Mucosa of gallbladder (tissue), 1 donor: ENCODE results near the gene MACROD2. TPM values are rescaled to one million over a fixed set of nuclear protein-coding genes. Genes with fewer than 3 reads are reported as not detected.
A peak's percentile ranks its signal among the peaks of the same experiment; 100 is the strongest.

Source experiments
- DNase-seq: peaks from one replicate; pipeline ENCODE4 v3.0.0-alpha.2; 2020; ENCODE audit warnings: low spot score
- total RNA-seq: library from RNA; stranded (reverse); gene quantifications from one replicate; pipeline ENCODE4 v1.2.1, GENCODE V29; 2021
- donor health status: DM: no; HTN: no; CAD: no.

MACROD2 gene
- total RNA-seq, 1 donor from 2014 or later = 7.5 TPM

DNA sequence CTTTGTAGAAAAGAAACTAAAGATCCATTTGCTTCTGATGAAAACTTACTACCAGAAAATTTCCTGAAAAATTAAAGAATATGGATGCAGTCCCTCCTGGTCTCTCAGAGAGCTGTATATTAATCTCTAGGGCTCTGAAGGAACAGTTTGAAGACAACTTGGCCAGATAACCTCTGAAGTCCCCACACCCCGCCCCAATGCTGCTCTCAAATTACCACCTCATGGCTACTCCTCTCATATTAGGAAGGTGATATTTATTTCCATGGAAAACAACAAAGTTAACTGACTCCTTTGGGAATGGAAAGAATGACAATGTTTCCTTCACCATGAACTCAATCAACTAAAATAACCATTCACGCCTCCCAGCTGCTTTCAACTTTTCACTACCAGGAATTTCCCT lies 750.5 kb downstream of the MACROD2 start:
- DNase-seq = no peak

GRCh38 chr20:14751191-14751590 lies 755.9 kb downstream of the MACROD2 start:
- DNase-seq = no peak

- DNase-seq = no peak
These were observed 762.4 kb downstream of the MACROD2 start for GRCh38 chr20:14757728-14758127.

GRCh38 chr20:14758356-14758755 lies 763.0 kb downstream of the MACROD2 start:
- no peak for DNase-seq

GRCh38 chr20:14759979-14760378 lies 764.7 kb downstream of the MACROD2 start:
- no peak for DNase-seq

DNA sequence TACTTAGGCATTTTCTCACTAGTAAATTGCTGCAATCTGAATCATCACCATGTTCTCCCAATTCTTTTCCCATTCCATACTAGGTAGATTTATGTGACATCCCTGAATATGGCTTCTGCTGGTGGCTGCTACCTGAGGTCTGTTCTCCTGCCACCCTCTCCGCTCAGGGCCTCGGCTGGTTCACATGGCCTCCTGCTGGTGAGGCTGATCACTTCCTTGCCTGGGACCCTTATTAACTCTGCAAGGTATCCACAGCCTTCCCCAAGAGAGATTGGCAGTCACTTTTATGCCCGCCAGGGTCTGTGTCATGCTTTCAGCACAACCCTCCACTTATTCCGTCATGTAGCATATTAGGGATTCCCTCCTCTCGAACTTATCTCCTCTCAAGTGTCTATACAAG lies 766.6 kb downstream of the MACROD2 start:
- no peak for DNase-seq

GRCh38 chr20:14764511-14765369 lies 769.4 kb downstream of the MACROD2 start:
- DNase-seq = peak; percentile 68

GRCh38 chr20:14765370-14765701 lies 770.0 kb downstream of the MACROD2 start:
- no peak for DNase-seq

DNA sequence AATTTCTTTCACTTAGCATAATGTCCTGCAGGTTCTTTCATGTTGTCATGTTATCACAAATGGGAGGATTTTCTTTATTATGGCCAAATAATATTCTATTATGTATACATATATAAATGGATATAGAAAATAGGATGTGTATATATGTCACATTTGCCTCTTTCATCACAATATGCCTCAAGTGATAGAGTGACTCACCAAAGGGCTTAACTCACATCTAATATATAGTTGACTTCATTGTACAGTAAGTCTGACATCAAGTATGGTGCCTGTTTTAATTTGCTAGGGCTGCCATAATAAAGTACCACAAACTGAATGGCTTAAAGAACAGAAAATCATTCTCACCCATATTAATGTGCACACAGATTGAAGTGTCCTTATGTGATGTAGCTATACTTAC lies 778.2 kb downstream of the MACROD2 start:
- no peak for DNase-seq

- DNase-seq = no peak
These were observed 780.5 kb downstream of the MACROD2 start for GRCh38 chr20:14775778-14776177.

DNA sequence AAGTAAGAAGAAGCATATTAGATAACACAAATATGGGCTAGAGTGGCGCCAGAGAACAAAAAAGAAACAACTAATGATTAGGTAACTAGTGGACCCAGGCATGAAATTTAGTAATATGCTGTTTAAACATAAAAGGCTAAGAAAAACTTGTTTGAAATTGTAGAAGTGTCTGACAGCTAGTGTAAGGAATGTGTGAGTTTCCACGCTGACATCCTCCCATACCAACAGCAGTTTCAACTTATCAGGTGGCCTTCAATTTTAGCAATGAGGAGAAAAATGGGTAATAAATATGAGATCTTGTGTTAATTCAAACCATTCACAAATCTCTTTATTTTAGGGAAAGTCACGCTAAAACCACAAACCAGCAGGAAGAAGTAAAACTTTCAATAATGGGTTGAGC lies 782.3 kb downstream of the MACROD2 start:
- no peak for DNase-seq

GRCh38 chr20:14778096-14778495 lies 782.8 kb downstream of the MACROD2 start:
- no peak for DNase-seq

DNA sequence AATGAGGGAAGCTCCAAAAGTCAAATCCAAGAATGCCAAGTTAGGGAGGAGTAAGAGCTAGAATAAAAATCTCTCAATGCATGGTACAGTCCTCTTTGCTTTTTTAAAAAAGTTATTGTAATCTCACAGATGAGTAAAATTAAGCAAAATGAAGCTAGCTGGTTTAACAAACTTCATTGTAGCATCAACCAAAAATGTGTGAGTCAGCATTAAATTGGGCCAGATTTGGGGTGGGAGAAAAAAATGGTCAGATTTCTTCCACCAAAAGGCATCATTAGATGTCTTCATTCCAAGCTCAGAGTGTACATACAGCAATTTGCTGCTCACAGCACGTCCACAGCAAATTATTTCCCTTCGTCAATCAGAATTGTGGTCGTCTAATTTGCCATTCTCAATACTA lies 783.6 kb downstream of the MACROD2 start:
- DNase-seq = no peak

DNA sequence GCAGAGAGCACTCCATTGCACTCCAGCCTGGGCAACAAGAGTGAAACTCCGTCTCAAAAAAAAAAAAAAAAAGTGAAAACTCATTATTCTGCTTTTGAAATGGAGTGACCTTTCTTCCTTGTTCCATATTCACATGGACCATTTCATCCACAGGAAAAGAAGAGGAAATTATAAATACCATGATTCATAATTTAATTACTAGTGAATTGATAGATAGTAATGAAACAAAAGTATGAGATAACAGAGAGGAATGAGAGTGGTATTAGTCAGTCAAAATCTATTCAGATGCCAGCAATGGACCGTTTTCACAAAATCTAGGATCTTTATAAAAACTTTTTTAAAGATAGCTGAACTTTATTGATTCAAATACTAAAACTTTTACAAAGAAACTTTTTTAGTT lies 785.2 kb downstream of the MACROD2 start:
- DNase-seq = no peak

GRCh38 chr20:14782731-14783130 lies 787.4 kb downstream of the MACROD2 start:
- DNase-seq = no peak

GRCh38 chr20:14783766-14784165 lies 788.5 kb downstream of the MACROD2 start:
- DNase-seq = no peak

DNA sequence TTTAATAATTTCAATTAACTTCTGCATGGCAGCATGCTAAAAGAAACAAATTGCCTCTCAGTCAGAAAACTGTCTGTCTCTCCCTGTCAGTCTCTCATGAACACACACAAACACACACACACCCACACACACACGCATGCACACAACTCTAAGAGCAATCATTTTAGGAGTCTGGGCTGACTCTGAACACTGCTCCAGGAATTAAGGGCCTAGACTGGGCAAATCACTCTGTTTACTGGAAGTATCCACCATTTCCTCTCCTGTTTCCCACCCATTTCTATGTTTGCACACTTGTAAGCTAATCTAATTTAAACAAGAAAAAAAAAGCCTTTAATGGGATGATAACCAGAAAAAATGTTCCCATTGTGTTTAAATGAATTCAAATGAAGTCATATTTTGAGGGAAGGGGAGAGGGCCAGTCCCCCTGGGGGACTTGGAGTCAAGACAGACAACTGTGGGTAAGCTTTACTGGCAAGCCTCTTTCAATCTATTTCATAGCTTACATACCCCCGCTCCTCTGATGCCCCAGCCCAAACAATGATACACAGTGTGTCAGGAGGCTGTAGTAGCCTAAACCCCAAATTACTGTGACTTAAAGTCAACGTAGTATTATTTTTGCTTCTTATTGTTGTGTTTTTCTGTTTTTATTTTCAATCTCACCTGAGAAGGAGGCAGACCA lies 789.9 kb downstream of the MACROD2 start:
- no peak for DNase-seq

- no peak for DNase-seq
These were observed 794.9 kb downstream of the MACROD2 start for GRCh38 chr20:14790190-14790589.

DNA sequence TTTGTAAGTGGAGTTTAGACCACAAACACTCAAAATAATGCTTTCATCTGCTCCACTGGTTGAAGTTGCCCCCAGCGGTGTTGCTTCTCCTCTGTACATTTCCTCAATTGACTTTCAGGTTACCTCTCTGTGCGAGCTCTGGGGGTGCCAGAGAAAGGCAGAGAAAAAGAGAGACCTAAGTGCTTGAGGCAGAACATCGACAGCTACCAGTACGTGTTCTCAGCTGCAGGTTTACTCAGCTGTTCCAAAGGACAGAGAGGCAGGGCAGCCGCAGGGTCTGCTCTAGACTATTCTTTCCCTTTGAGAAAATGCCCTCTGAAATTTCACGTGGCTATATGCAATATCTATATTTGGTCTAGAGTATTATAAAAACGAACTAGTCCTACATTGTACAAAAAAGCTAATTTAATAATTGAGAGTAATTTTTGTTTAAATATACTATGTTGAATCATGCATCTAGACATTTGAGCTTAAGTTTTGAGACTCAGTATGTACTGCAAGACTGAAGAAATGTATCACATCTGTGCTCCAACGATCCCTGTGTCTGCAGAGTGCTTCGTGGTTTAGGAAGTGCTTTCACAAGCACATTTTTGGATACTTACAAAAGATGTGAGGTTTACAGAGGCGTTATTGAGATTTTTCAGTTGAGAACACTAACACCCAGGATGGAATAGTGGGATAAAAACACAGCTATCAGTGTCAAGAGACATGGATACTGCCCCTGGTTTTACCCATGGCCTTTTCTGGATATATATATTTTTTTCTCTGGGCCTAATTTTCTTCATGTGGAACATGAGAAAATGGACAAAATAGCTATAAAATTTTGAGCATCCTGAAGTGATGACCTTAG lies 795.7 kb downstream of the MACROD2 start:
- no peak for DNase-seq

- no peak for DNase-seq
These were observed 797.6 kb downstream of the MACROD2 start for GRCh38 chr20:14792915-14793314.

GRCh38 chr20:14799545-14800216 lies 804.4 kb downstream of the MACROD2 start:
- DNase-seq = no peak
